ENCODE results near the gene CENPU. TPM values are rescaled to one million over a fixed set of nuclear protein-coding genes. Genes with fewer than 3 reads are reported as not detected.

Gene CENPU
- total and polyA plus RNA-seq, 2 of the 13 experiments (the other 11 are each of a cell fraction or from before 2014, with no cell fraction given), result 11.7 to 35.8 TPM

GRCh38 chr4:184733654-184734524, at the start of gene CENPU (continued):
- TF ChIP-seq BRF2 (CRISPR knock-in tag; IDR thresholded peaks at IDR 0.05), result peak; percentile 94
- TF ChIP-seq ZNF552 (CRISPR knock-in tag; IDR thresholded peaks at IDR 0.05; ENCODE audit: borderline replicate concordance), result peak; percentile 76; the same call in 1 of the 2 replicates
- TF ChIP-seq MTF2 (CRISPR knock-in tag; IDR thresholded peaks at IDR 0.05; ENCODE audit: borderline replicate concordance), result no peak
- TF ChIP-seq ZMAT5 (CRISPR knock-in tag; IDR thresholded peaks at IDR 0.05; ENCODE audit: borderline replicate concordance, low read depth), result no peak
- TF ChIP-seq ZNF367 (CRISPR knock-in tag; IDR thresholded peaks at IDR 0.05; ENCODE audit: borderline replicate concordance), result no peak; the same call in 1 of the 2 replicates
- TF ChIP-seq SAFB2 (CRISPR knock-in tag; IDR thresholded peaks at IDR 0.05; ENCODE audit: borderline replicate concordance, low read depth), result peak; percentile 39; the same call in 1 of the 2 replicates
- peak; percentile 76; the same call in 1 of the 2 replicates for TF ChIP-seq JUN (CRISPR knock-in tag; IDR thresholded peaks at IDR 0.05)
- no peak for TF ChIP-seq ZNF20 (CRISPR knock-in tag; IDR thresholded peaks at IDR 0.05)
- TF ChIP-seq FOXJ3 (CRISPR knock-in tag; IDR thresholded peaks at IDR 0.05; ENCODE audit: borderline replicate concordance), result peak; percentile 90
- TF ChIP-seq SMAD3 (CRISPR knock-in tag; IDR thresholded peaks at IDR 0.05), result peak; percentile 81; the same call in 1 of the 2 replicates
- peak; percentile 87 for TF ChIP-seq MLX (CRISPR knock-in tag; IDR thresholded peaks at IDR 0.05)
- peak; percentile 98 for TF ChIP-seq ZNF724P (CRISPR knock-in tag; IDR thresholded peaks at IDR 0.05; ENCODE audit: borderline replicate concordance)
- TF ChIP-seq CAMTA2 (CRISPR knock-in tag; IDR thresholded peaks at IDR 0.05; ENCODE audit: borderline replicate concordance), result no peak; the same call in 1 of the 2 replicates
- peak; percentile 96 for TF ChIP-seq RNF2 (conservative IDR thresholded peaks at IDR 0.05; ENCODE audit: low read depth)
- TF ChIP-seq ZBTB33 (CRISPR knock-in tag; IDR thresholded peaks at IDR 0.05), result peak; percentile 75
- no peak for TF ChIP-seq ZNF839 (CRISPR knock-in tag; IDR thresholded peaks at IDR 0.05; ENCODE audit: borderline replicate concordance)
- TF ChIP-seq GTF3A (CRISPR knock-in tag; conservative IDR thresholded peaks at IDR 0.05), result peak; percentile 89; the same call in 1 of the 2 replicates
- TF ChIP-seq ZBTB26 (CRISPR knock-in tag; IDR thresholded peaks at IDR 0.05; ENCODE audit: borderline replicate concordance), result peak; percentile 74
- TF ChIP-seq ZNF24 (IDR thresholded peaks at IDR 0.05), result peak; percentile 78; the same call in 1 of the 2 replicates
- peak; percentile 90 for TF ChIP-seq ASH2L (IDR thresholded peaks at IDR 0.05; ENCODE audit: insufficient read length, low read depth, low read length)
- peak; percentile 94 for TF ChIP-seq IRF2 (CRISPR knock-in tag; IDR thresholded peaks at IDR 0.05)
